ENCODE measurements around the gene HECTD2.
"Not testable (repeated sequence)": the region's sequence is repeated elsewhere in the genome, so short reads cannot be mapped to it uniquely, and the experiment has no call there.

Gene HECTD2

GRCh38 chr10:91411621-91412020 lies 1.5 kb downstream of the HECTD2 start:
- no peak for DNase-seq (ENCODE audit: low read depth in 3 of 3)

- no peak for DNase-seq (ENCODE audit: low read depth in 3 of 3)
These were observed 2.4 kb downstream of the HECTD2 start for GRCh38 chr10:91412354-91413087.

- DNase-seq (ENCODE audit: low read depth in 3 of 3) = no peak
These were observed 5.7 kb downstream of the HECTD2 start for GRCh38 chr10:91415816-91416215.

- no peak for DNase-seq (ENCODE audit: low read depth in 3 of 3)
These were observed 6.3 kb downstream of the HECTD2 start for GRCh38 chr10:91416339-91416855.

GRCh38 chr10:91418416-91418815 lies 8.3 kb downstream of the HECTD2 start:
- no peak for DNase-seq (ENCODE audit: low read depth in 3 of 3)

- DNase-seq (ENCODE audit: low read depth in 3 of 3) = no peak
These were observed 10.7 kb downstream of the HECTD2 start for GRCh38 chr10:91420868-91421267.

- DNase-seq (ENCODE audit: low read depth in 3 of 3) = no peak
These were observed 12.8 kb downstream of the HECTD2 start for GRCh38 chr10:91422915-91423314.

- no peak for DNase-seq (ENCODE audit: low read depth in 3 of 3)
These were observed 13.9 kb downstream of the HECTD2 start for GRCh38 chr10:91424016-91424415.

- DNase-seq (ENCODE audit: low read depth in 3 of 3) = no peak
These were observed 22.0 kb downstream of the HECTD2 start for GRCh38 chr10:91432175-91432574.

- no peak for DNase-seq (ENCODE audit: low read depth in 3 of 3)
These were observed 23.5 kb downstream of the HECTD2 start for GRCh38 chr10:91433620-91434019.

GRCh38 chr10:91434041-91434440 lies 23.9 kb downstream of the HECTD2 start:
- no peak for DNase-seq (ENCODE audit: low read depth in 3 of 3)

- DNase-seq (ENCODE audit: low read depth in 3 of 3) = no peak
These were observed 25.1 kb downstream of the HECTD2 start for GRCh38 chr10:91435241-91435640.

GRCh38 chr10:91438228-91438627 lies 28.1 kb downstream of the HECTD2 start:
- not testable (repeated sequence) for DNase-seq (ENCODE audit: low read depth in 3 of 3)

- no peak for DNase-seq (ENCODE audit: low read depth in 3 of 3)
These were observed 34.4 kb downstream of the HECTD2 start for GRCh38 chr10:91444211-91445182.

- no peak for DNase-seq (ENCODE audit: low read depth in 3 of 3)
These were observed 41.9 kb downstream of the HECTD2 start for GRCh38 chr10:91452063-91452462.

GRCh38 chr10:91453535-91453934 lies 43.4 kb downstream of the HECTD2 start:
- DNase-seq (ENCODE audit: low read depth in 3 of 3) = no peak

GRCh38 chr10:91455135-91455534 lies 45.0 kb downstream of the HECTD2 start:
- not testable (repeated sequence) for DNase-seq (ENCODE audit: low read depth in 3 of 3)

- DNase-seq (ENCODE audit: low read depth in 3 of 3) = no peak
These were observed 50.5 kb downstream of the HECTD2 start for GRCh38 chr10:91460681-91461080.

- no peak for DNase-seq (ENCODE audit: low read depth in 3 of 3)
These were observed 52.3 kb downstream of the HECTD2 start for GRCh38 chr10:91462423-91462822.

- DNase-seq (ENCODE audit: low read depth in 3 of 3) = no peak
These were observed 54.4 kb downstream of the HECTD2 start for GRCh38 chr10:91464500-91464899.

GRCh38 chr10:91465261-91465660 lies 55.1 kb downstream of the HECTD2 start:
- no peak for DNase-seq (ENCODE audit: low read depth in 3 of 3)

- DNase-seq (ENCODE audit: low read depth in 3 of 3) = no peak
These were observed 57.0 kb downstream of the HECTD2 start for GRCh38 chr10:91467114-91467513.

- DNase-seq (ENCODE audit: low read depth in 3 of 3) = no peak
These were observed 61.5 kb downstream of the HECTD2 start for GRCh38 chr10:91471602-91472001.

Data from stimulated activated CD4-positive, alpha-beta T cell treated with anti-CD3 and anti-CD28 coated beads, TNF-alpha, amount 100 ng/mL, for 4 hours (primary cell).